Fibroblast of skin of right quadriceps (primary cell): ENCODE results near the gene SIGLECL1.

ENCODE experiments used
- DNase-seq: peaks from one replicate; pipeline ENCODE4 v3.0.0-alpha.2; 2013

The SIGLECL1 gene

DNA sequence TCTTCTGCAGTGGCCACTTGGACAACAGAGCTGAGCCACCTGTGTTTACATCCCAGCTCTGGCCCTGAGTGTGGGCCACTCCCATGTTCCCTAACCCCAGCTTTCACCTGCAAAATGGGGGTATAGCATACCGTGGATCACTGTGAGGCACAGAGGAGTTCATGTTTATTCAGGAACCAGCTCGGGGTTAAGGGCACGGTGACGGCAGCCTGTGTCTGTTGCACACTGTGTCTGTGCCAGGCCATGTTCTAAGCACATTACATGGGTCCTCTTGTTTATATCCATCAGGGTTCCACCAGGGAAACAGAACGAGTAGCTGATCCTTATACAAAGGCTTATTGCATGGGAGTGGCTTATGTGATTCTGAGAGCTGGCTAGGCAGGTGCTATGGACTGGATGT lies 46.5 kb downstream of the SIGLECL1 start:
- DNase-seq = no peak

DNA sequence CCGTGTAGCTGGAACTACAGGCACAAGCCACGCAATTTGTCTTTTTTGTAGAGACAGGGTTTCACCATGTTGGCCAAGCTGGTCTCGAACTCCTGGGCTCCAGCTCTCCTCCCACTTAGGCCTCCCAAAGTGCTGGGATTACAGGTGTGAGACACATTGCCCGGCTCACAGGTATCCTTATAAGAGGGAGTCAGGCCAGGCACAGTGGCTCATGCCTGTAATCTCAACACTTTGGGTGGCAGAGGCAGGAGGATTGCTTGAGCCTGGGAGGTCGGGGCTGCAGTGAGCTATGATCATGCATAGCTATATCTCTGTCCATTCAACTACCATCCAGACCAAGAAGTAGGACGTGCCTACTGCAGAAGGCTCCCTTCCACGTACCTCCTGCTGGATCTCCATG lies 50.4 kb downstream of the SIGLECL1 start:
- DNase-seq = no peak

DNA sequence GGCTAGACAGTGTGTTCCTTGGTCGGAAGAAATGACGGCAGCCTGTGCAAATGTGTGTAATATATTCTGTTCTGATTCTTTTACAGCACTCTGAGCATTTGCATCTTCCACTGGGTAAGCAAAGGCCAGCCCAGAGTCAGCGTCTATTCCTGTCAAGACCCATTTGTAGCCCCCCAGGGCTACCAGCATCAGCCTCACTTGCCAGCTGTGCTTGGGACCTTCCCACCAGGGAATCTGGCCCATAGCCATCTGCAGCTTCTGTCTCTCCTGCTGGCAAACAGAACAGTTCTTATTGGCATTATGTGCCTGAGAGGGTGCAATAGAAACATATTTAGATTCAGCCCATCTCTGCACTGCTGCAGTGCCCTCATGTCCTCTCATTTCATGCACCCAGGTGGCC lies 54.6 kb downstream of the SIGLECL1 start:
- no peak for DNase-seq

DNA sequence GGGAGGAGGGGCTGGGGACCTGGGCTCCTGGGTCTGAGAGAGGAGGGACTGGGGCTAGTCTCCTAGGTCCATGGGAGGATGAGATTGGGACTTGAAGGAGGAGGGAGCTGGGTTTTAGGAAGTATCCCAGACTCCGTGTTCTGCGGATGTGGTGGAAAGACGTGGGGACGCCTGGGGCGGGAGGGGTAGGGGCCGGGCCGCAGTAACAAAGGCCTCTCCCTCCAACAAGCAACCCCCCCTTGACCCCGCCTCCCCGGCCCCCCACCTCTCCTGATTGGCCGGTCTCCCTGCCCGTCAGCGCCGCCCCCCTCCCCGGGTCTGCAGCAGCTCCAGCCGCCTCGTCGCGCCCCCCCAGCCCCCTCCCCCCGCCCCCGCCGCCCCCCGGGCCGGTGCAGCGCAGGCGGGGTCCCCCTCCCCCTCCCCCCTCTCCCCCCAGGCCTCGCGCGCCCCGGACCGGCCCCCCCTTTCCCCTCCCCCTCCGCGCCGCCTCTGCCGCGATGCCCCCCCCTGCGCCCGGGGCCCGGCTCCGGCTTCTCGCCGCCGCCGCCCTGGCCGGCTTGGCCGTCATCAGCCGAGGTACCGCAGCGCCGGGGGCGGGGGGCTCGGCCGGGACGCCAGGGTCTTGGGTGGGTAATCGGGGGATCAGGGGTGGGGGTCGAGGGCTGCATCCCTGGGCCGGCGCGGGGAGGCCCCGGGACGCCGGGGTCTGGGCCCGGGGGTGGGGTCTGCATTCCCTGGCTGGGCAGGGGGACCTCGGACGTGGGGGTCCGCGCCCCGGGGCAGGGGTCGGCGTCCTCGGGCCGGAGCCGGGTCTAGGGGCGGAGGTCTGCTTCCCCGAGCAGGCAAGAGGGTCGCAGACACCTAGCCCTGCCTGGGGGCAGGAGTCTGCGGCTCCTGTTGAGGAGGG lies 60.7 kb downstream of the SIGLECL1 start, which contains the start of gene IGLON5:
Gene IGLON5, plus strand, starts transcription at position 294 of the 907 bp plus-strand sequence. Its CDS starts 204 bp downstream, at position 498.
- no peak for DNase-seq

DNA sequence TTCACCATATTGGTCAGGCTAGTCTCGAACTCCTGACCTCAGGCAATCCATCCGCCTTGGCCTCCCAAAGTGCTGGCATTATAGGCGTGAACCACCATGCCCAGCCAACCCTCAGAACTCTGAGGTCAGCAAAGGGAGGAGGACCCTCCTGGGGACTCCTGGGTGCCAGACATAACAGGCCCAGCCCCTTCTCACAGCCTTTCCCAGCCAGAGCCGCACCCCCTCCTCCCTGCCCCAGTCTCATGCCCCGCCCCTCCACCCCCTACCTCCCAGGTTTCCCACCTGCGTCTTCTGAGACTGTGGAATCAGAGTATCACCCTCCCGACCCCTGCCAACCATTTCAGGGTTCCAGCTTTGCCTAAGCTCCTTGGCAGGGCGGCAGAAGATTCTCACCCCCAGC lies 65.8 kb downstream of the SIGLECL1 start:
- no peak for DNase-seq

DNA sequence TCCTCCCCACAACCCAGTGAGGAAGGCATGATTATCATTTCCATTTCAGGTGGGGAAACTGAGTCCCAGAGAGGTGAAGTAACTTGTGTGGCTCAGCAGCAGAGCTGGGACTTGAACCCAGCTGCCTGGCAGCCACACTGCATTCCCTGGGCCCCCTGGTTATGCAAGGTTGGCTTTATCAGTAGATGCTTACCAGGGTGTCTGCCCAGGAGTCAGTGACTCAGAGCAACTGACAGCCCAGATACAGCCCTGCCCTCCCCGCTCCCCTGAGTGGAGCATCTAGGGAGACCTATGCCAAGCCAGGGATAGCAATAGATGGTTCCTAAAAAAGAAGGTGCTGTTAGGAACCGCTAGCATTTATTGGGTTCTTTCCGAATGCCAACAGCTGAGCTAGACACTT lies 66.5 kb downstream of the SIGLECL1 start:
- DNase-seq = no peak

DNA sequence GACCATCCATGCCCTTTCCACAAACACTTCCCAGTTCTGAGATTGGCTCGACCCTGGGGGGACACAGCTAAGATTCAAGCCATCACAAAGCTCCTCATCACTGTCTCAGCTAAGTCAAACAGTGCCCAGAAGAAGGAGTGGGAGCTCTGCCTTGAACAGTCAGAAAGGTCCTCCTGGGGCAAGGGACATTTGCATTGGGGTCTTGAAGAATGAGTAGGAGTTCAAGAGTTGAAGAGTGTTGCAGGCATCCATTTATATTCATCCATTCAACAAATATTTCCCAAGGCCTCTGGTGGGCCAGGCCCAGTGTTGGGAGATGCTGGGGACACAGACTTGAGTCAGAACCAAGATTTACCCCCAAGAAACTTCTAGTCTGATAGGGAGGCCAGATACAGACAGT lies 67.1 kb downstream of the SIGLECL1 start:
- DNase-seq = no peak
